Sigmoid colon (tissue), 4 donors: ENCODE data around the gene MRRF.

Experiments used
- EP300 ChIP-seq, 4 donors: sonication (generic); formaldehyde crosslinking; IDR thresholded peaks; one replicate each; pipeline ENCODE4 v1.6.1; 2017; ENCODE audit warnings: antibody characterized with exemption in 4 of 4
- POLR2AphosphoS5 ChIP-seq, 4 donors: sonication (generic); formaldehyde crosslinking; IDR thresholded peaks; one replicate each; pipeline ENCODE4 v1.6.1; 2017; ENCODE audit warnings: antibody characterized with exemption in 4 of 4
- TF ChIP-seq, protein P1 (sequence below), 4 experiments: fragments of 450-650 bp in 3 of 4; fragments of 200-600 bp in 1 of 4; IDR thresholded peaks; one replicate each; pipeline ENCODE4 v1.5.1; 2016 to 2019; ENCODE audit warnings: antibody characterized with exemption in 4 of 4, mild to moderate bottlenecking in 3 of 4, moderate library complexity in 2 of 4

DNA sequence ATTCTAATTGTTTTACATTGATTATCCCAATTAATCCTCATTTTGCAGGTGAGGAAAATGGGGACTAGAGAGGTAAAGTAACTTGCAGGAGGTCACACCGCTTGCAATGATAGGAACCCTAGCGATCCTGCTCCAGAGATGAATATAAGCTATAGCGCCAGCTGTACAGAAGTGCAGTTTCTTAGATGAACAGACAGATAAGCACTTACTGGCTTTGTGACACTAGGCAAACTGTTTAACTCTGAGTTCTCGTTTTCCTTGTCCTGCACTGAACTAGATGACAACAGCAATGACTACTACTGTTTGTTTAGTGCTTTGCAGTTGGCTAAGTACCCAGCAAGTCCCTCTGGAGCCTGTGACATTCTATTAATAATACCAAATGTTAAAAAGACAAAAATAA is 47.0 kb upstream of the MRRF start:
- TF ChIP-seq, protein P1, sequence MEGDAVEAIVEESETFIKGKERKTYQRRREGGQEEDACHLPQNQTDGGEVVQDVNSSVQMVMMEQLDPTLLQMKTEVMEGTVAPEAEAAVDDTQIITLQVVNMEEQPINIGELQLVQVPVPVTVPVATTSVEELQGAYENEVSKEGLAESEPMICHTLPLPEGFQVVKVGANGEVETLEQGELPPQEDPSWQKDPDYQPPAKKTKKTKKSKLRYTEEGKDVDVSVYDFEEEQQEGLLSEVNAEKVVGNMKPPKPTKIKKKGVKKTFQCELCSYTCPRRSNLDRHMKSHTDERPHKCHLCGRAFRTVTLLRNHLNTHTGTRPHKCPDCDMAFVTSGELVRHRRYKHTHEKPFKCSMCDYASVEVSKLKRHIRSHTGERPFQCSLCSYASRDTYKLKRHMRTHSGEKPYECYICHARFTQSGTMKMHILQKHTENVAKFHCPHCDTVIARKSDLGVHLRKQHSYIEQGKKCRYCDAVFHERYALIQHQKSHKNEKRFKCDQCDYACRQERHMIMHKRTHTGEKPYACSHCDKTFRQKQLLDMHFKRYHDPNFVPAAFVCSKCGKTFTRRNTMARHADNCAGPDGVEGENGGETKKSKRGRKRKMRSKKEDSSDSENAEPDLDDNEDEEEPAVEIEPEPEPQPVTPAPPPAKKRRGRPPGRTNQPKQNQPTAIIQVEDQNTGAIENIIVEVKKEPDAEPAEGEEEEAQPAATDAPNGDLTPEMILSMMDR (IDR thresholded peaks at IDR 0.05) = no peak
- TF ChIP-seq POLR2AphosphoS5 (IDR thresholded peaks at IDR 0.05) = no peak
- no peak for TF ChIP-seq EP300 (IDR thresholded peaks at IDR 0.05)
